Effector memory CD8-positive, alpha-beta T cell (primary cell): ENCODE results near the gene DNAI2.
"Not testable (repeated sequence)": the region's sequence is repeated elsewhere in the genome, so short reads cannot be mapped to it uniquely, and the experiment has no call there.

Experiments
- ATAC-seq: fragments of 150-1000 bp; cut with Tn5 transposase; replicated peaks from 2 replicates; pipeline ENCODE4 v1.10.0; 2021; ENCODE audit warnings: mild to moderate bottlenecking, moderate library complexity
- DNase-seq, 3 experiments: peaks; one replicate each; pipeline ENCODE4 v3.0.0; 2021
- H3K27ac Mint-ChIP-seq, 2 donors: one replicate each; pipeline ENCODE4 v1.8.0; 2022; ENCODE audit warnings: mild to moderate bottlenecking in 2 of 2, mixed read lengths in 2 of 2, moderate library complexity in 2 of 2
- H3K27me3 Mint-ChIP-seq, 2 donors: one replicate each; pipeline ENCODE4 v1.8.0; 2022; ENCODE audit warnings: mixed read lengths in 2 of 2
- H3K36me3 Mint-ChIP-seq: one replicate; pipeline ENCODE4 v1.8.0; 2022; ENCODE audit warnings: mild to moderate bottlenecking, moderate library complexity, mixed read lengths; ENCODE audit not compliant: insufficient read depth
- H3K4me1 Mint-ChIP-seq, 2 donors: one replicate each; pipeline ENCODE4 v1.8.0; 2022; ENCODE audit warnings: low read depth in 2 of 2, mixed read lengths in 2 of 2
- H3K4me3 Mint-ChIP-seq, 2 donors: one replicate each; pipeline ENCODE4 v1.8.0; 2022; ENCODE audit warnings: mild to moderate bottlenecking in 2 of 2, mixed read lengths in 2 of 2, moderate library complexity in 2 of 2
- H3K9me3 Mint-ChIP-seq, 2 donors: one replicate each; pipeline ENCODE4 v1.8.0; 2022; ENCODE audit warnings: mixed read lengths in 2 of 2

DNAI2 gene

DNA sequence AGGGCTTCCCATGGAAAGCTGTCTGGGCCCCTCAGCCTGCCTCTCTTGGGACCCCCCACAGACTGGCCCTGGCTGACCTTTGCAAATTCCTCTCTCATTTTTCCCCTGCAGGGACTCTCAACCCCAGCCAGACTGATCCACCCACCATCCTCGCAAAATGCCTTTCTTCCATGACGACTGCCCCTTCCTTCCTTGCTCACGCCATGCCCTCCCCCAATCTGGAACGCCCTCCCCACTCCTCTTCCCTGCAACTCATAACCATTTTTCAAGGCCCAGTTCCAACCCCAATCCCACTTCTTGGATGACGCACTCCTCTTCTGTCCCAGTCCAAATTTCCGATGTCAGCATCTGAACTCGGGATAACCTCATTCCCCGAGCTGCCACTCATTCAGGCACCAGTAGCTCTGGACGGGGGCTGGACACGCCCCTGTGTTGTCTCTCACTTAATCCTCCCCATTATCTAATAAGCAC lies 1.3 kb upstream of the DNAI2 start:
- no peak for DNase-seq
- H3K4me3 Mint-ChIP-seq: peak overlapping the region in 1 of 2 donors; percentile 25
- no peak for ATAC-seq
- peaks cover 11 to 19% of the 10 kb centered on the region in 2 donors for H3K27me3 Mint-ChIP-seq
- peaks cover 36 to 40% of the 10 kb centered on the region in 2 donors for H3K4me1 Mint-ChIP-seq
- H3K27ac Mint-ChIP-seq: peak overlapping the region in 1 of 2 donors; percentile 91
- H3K9me3 Mint-ChIP-seq: no peaks in the 10 kb centered on the region
- H3K36me3 Mint-ChIP-seq: peaks cover 10% of the 10 kb centered on the region

- peaks cover 6 to 7% of the 10 kb centered on the region in 2 donors for H3K27me3 Mint-ChIP-seq
- DNase-seq: no peak
- H3K27ac Mint-ChIP-seq: peak overlapping the region; percentile 56 to 91
Observed at GRCh38 chr17:74274709-74275340, 791 bp downstream of the DNAI2 start.

DNA sequence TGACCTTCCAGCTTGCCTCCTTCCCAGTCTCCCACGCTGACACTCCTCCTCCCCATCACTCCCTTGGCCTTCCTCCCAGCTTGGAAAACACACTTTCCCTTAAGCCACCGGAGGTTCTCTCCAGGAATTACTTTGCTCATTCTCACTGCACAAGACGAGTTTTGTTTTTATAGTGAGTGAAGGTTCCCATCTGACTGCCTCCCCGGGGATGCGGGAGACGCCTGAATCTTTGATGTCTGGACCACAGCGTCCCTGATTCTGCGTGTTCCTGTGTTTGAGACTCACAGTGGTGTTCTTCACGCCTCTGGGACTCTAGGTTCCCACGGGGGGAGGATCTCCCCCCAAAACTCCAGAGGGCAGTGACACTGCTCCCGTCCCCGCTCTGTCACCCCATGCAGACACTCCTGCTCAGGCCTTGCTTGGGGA lies 2.0 kb downstream of the DNAI2 start:
- Mint-ChIP-seq H3K27me3 (peaks cover 6 to 7% of the 10 kb centered on the region in 2 donors), H3K36me3 (peaks cover 10% of the 10 kb centered on the region), H3K4me1 (peaks cover 41 to 49% of the 10 kb centered on the region in 2 donors), H3K4me3 (peak overlapping the region in 1 of 2 donors; percentile 29), H3K27ac (peak overlapping the region; percentile 57 to 88), H3K9me3 (no peaks in the 10 kb centered on the region)
- ATAC-seq: no peak
- no peak for DNase-seq

More at GRCh38 chr17:74274709-74275340, 791 bp downstream of the DNAI2 start:
- ATAC-seq: peak; percentile 45
- peak overlapping the region; percentile 80 to 86 for H3K4me3 Mint-ChIP-seq
- peaks cover 32 to 39% of the 10 kb centered on the region in 2 donors for H3K4me1 Mint-ChIP-seq
- H3K36me3 Mint-ChIP-seq: peaks cover 10% of the 10 kb centered on the region
- no peaks in the 10 kb centered on the region for H3K9me3 Mint-ChIP-seq

DNA sequence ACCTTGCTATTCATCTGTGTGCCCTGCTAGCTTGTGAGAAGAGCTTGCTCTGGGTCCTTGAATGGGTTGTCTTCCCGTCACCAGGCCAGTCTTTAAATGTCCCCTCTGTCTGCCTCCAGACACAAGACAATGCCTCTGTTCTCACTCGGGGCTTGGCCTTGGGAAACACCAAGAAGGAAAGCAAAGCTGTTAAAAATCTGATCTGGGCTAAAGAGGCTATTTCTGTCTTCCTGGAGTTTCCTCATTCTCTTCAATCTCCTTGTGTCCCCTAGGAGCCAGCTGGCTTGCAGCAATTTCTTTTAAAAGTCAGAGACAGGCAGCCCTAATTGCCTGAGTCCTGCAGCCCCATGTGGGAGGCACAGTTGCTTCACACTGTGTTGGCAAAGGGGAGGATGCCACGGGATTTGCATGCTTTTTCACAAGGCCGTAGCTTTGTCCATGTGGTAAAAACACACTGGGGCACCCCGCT lies 2.5 kb downstream of the DNAI2 start:
- peak overlapping the region; percentile 57 to 88 for H3K27ac Mint-ChIP-seq
- no peak for ATAC-seq
- peaks cover 6 to 7% of the 10 kb centered on the region in 2 donors for H3K27me3 Mint-ChIP-seq
- H3K9me3 Mint-ChIP-seq: no peaks in the 10 kb centered on the region
- no peak for DNase-seq
- no peak overlapping the region for H3K4me3 Mint-ChIP-seq
- peaks cover 10% of the 10 kb centered on the region for H3K36me3 Mint-ChIP-seq
- peaks cover 41 to 49% of the 10 kb centered on the region in 2 donors for H3K4me1 Mint-ChIP-seq

DNA sequence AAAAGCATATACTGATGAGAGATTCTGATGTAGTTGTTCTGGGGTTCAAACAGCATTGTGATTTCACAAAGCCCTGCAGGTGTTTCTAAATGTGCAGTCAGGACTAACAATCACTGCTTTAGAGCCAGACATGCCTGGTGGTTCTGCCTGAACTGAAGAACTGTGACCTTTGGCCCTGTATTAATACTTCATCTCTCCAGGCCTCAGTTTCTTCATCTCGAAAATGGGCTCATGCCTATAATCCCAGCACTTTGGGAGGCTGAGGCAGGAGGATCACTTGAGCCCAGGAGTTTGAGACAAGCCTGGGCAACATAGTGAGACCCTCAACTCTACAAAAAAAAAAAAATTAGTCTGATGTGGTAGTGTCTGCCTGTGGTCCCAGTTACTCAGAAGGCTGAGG lies 3.9 kb downstream of the DNAI2 start:
- H3K27ac Mint-ChIP-seq: peak overlapping the region; percentile 88 to 90
- peaks cover 9% of the 10 kb centered on the region for H3K36me3 Mint-ChIP-seq
- H3K27me3 Mint-ChIP-seq: peaks cover 1 to 4% of the 10 kb centered on the region in 2 donors
- peaks cover 50 to 56% of the 10 kb centered on the region in 2 donors for H3K4me1 Mint-ChIP-seq
- H3K9me3 Mint-ChIP-seq: no peaks in the 10 kb centered on the region
- H3K4me3 Mint-ChIP-seq: no peak overlapping the region
- DNase-seq: no peak
- no peak for ATAC-seq

DNA sequence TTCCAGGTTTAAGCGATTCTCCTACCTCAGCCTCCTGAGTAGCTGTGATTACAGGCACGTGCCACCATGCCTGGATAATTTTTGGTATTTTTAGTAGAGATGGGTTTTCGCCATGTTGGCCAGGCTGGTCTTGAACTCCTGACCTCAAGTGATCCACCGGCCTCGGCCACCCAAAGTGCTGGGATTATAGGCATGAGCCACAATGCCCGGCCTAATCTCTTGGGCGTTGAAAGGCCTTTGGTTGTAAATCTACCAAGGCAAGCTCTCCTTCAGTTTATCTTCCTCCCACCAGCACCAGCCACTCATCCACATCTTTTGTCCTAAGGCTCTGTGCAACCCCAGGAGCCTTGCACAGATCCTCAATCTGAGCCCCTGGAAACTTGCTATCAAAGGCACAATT lies 5.6 kb downstream of the DNAI2 start:
- H3K27me3 Mint-ChIP-seq, DNase-seq, H3K9me3 Mint-ChIP-seq, ATAC-seq: not testable (repeated sequence)
- H3K4me1 Mint-ChIP-seq: peaks cover 46 to 50% of the 10 kb centered on the region in 2 donors
- H3K4me3 Mint-ChIP-seq: peak overlapping the region; percentile 26 to 62
- H3K36me3 Mint-ChIP-seq: peaks cover 12% of the 10 kb centered on the region
- H3K27ac Mint-ChIP-seq: peak overlapping the region; percentile 88 to 92

GRCh38 chr17:74280093-74280513 lies 6.1 kb downstream of the DNAI2 start:
- DNase-seq (peak; percentile 44 to 55 (median 54)), ATAC-seq (peak; percentile 66)
- peaks cover 46 to 50% of the 10 kb centered on the region in 2 donors for H3K4me1 Mint-ChIP-seq
- no peaks in the 10 kb centered on the region for H3K9me3 Mint-ChIP-seq
- H3K36me3 Mint-ChIP-seq: peaks cover 12% of the 10 kb centered on the region
- peak overlapping the region; percentile 88 to 92 for H3K27ac Mint-ChIP-seq
- peak overlapping the region; percentile 26 to 62 for H3K4me3 Mint-ChIP-seq
- H3K27me3 Mint-ChIP-seq: no peaks in the 10 kb centered on the region

- H3K36me3 Mint-ChIP-seq: peaks cover 8% of the 10 kb centered on the region
- H3K4me1 Mint-ChIP-seq: peaks cover 38 to 39% of the 10 kb centered on the region in 2 donors
- H3K4me3 Mint-ChIP-seq: peak overlapping the region in 1 of 2 donors; percentile 34
- no peaks in the 10 kb centered on the region for H3K27me3 Mint-ChIP-seq
- DNase-seq (no peak), ATAC-seq (no peak)
- peak overlapping the region; percentile 88 to 92 for H3K27ac Mint-ChIP-seq
- H3K9me3 Mint-ChIP-seq: no peaks in the 10 kb centered on the region
Observed at GRCh38 chr17:74281799-74282198, 7.8 kb downstream of the DNAI2 start.

GRCh38 chr17:74282274-74282586 lies 8.2 kb downstream of the DNAI2 start:
- Mint-ChIP-seq H3K4me1 (peaks cover 38 to 41% of the 10 kb centered on the region in 2 donors), H3K4me3 (peak overlapping the region; percentile 61 to 64), H3K27ac (peak overlapping the region; percentile 92 to 95)
- ATAC-seq, DNase-seq, H3K9me3 Mint-ChIP-seq, H3K27me3 Mint-ChIP-seq, H3K36me3 Mint-ChIP-seq: not testable (repeated sequence)

GRCh38 chr17:74282587-74283370 lies 8.7 kb downstream of the DNAI2 start:
- DNase-seq (peak; percentile 36 to 47 (median 39)), ATAC-seq (peak; percentile 78)
- H3K36me3 Mint-ChIP-seq: peaks cover 8% of the 10 kb centered on the region
- peak overlapping the region; percentile 61 to 64 for H3K4me3 Mint-ChIP-seq
- no peaks in the 10 kb centered on the region for H3K9me3 Mint-ChIP-seq
- peaks cover 39 to 43% of the 10 kb centered on the region in 2 donors for H3K4me1 Mint-ChIP-seq
- peak overlapping the region; percentile 92 to 95 for H3K27ac Mint-ChIP-seq
- no peaks in the 10 kb centered on the region for H3K27me3 Mint-ChIP-seq

GRCh38 chr17:74283371-74283673 lies 9.3 kb downstream of the DNAI2 start:
- Mint-ChIP-seq H3K4me3 (peak overlapping the region; percentile 61 to 64), H3K36me3 (peaks cover 8% of the 10 kb centered on the region), H3K4me1 (peaks cover 44 to 45% of the 10 kb centered on the region in 2 donors), H3K27me3 (no peaks in the 10 kb centered on the region), H3K9me3 (no peaks in the 10 kb centered on the region), H3K27ac (peak overlapping the region; percentile 92 to 95)
- DNase-seq (no peak), ATAC-seq (no peak)

DNA sequence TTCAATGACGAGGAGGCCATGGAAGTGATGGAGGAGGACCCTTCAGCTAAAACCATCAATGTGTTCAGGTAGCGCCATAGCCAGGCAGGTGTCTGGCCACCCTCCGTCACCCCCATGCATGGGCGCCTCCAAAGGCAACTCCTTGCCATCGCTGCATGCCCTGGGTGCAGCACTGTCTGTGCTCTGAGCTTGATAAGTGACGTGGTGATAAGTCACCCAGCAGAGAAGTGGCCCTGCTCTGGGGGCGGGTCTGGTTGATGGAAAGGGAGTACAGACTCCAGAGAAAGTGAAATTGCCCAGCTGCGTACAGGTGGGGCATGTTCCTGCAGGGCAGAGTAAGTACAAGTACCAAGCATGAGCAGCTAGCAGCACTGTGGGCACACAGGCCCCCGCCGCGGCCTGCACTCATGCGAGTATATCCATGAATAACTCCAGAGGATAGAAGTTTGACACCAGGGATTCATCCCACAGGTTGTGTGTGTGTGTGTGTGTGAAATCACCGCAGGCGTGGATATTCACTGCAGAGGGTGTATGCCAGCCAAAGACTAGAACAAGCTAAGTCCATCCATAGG lies 13.1 kb downstream of the DNAI2 start:
- no peak overlapping the region for H3K27ac Mint-ChIP-seq
- ATAC-seq: no peak
- peaks cover 8% of the 10 kb centered on the region for H3K36me3 Mint-ChIP-seq
- H3K9me3 Mint-ChIP-seq: no peaks in the 10 kb centered on the region
- H3K27me3 Mint-ChIP-seq: no peaks in the 10 kb centered on the region
- H3K4me1 Mint-ChIP-seq: peaks cover 34 to 40% of the 10 kb centered on the region in 2 donors
- H3K4me3 Mint-ChIP-seq: no peak overlapping the region
- DNase-seq: no peak

DNA sequence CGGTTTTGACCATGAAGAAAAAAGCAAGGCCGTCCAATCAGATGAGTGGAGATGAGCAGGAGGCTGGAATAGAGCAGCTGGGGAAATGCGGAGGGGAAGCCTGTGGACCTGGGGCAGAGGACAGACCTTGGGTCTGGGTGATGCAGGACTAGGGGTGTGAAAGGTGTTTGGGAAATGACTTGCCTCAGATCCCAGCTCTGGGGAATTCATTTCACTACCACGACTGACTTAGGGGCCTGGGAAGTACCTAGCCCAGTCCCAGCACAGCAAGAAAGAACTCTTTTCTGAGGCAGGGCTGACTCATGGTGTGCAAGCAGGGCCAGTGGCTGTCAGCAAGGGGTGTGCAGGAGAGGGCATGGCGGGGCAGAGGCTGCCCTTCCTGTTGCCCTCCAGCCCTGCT lies 14.8 kb downstream of the DNAI2 start:
- no peak for ATAC-seq
- Mint-ChIP-seq H3K36me3 (no peaks in the 10 kb centered on the region), H3K27ac (peak overlapping the region; percentile 81 to 83), H3K4me1 (peaks cover 23 to 29% of the 10 kb centered on the region in 2 donors), H3K4me3 (peak overlapping the region in 1 of 2 donors; percentile 53), H3K27me3 (no peaks in the 10 kb centered on the region), H3K9me3 (no peaks in the 10 kb centered on the region)
- DNase-seq: no peak
